MM.1S (cell line): ENCODE measurements around the gene SELENOV.

Experiments used
- DNase-seq: peaks from one replicate; pipeline ENCODE4 v3.0.0-alpha.2; 2015
- H2AFZ ChIP-seq: fragments of 300-600 bp; sonication (generic); 2 replicates; pipeline ENCODE4 v1.6.0; 2016; ENCODE audit warnings: antibody characterized with exemption, low read length
- H3F3A ChIP-seq: fragments of 300-600 bp; sonication (generic); 2 replicates; pipeline ENCODE4 v1.6.1; 2016; ENCODE audit warnings: mild to moderate bottlenecking, antibody characterized with exemption, low read length, moderate library complexity, mixed read lengths; ENCODE audit not compliant: insufficient read depth
- H3K27ac ChIP-seq: fragments of 300-600 bp; sonication (generic); 2 replicates; pipeline ENCODE4 v1.5.1; 2016; ENCODE audit warnings: mild to moderate bottlenecking, low read length
- H3K27me3 ChIP-seq: fragments of 300-600 bp; sonication (generic); replicated peaks from 2 replicates; pipeline ENCODE4 v1.6.0; 2016; ENCODE audit warnings: low read length; ENCODE audit not compliant: insufficient read depth
- H3K36me3 ChIP-seq: fragments of 300-600 bp; sonication (generic); replicated peaks from 2 replicates; pipeline ENCODE4 v1.6.1; 2016; ENCODE audit warnings: mild to moderate bottlenecking, low read length, mixed read lengths; ENCODE audit not compliant: insufficient read depth
- H3K4me1 ChIP-seq: fragments of 300-600 bp; sonication (generic); 2 replicates; pipeline ENCODE4 v1.6.1; 2016; ENCODE audit warnings: low read length, mixed read lengths
- H3K4me2 ChIP-seq: fragments of 300-600 bp; sonication (generic); 2 replicates; pipeline ENCODE4 v1.6.0; 2016; ENCODE audit warnings: low read depth, low read length
- H3K4me3 ChIP-seq: fragments of 300-600 bp; sonication (generic); 2 replicates; pipeline ENCODE4 v1.5.1; 2016; ENCODE audit warnings: low read length, mixed read lengths
- H3K79me2 ChIP-seq: fragments of 300-600 bp; sonication (generic); 2 replicates; pipeline ENCODE4 v1.6.1; 2016; ENCODE audit warnings: mixed run types, low read length, mixed read lengths
- H3K9ac ChIP-seq: fragments of 300-600 bp; sonication (generic); 2 replicates; pipeline ENCODE4 v1.6.1; 2016; ENCODE audit warnings: low read length, mixed read lengths
- H3K9me2 ChIP-seq: fragments of 300-600 bp; sonication (generic); replicated peaks from 2 replicates; pipeline ENCODE4 v1.6.1; 2016; ENCODE audit warnings: mild to moderate bottlenecking, low read length, mixed read lengths; ENCODE audit not compliant: insufficient read depth
- H3K9me3 ChIP-seq: fragments of 300-600 bp; sonication (generic); replicated peaks from 2 replicates; pipeline ENCODE4 v1.6.1; 2016; ENCODE audit warnings: mild to moderate bottlenecking, low read length, mixed read lengths; ENCODE audit not compliant: insufficient read depth
- H4K20me1 ChIP-seq: fragments of 300-600 bp; sonication (generic); 2 replicates; pipeline ENCODE4 v1.6.1; 2016; ENCODE audit warnings: mild to moderate bottlenecking, low read length, moderate library complexity, mixed read lengths; ENCODE audit not compliant: insufficient read depth
- EZH2 ChIP-seq: fragments of 300-600 bp; sonication (generic); optimal IDR thresholded peaks from 2 replicates; pipeline ENCODE3; 2017; ENCODE audit warnings: low read depth, mild to moderate bottlenecking, antibody characterized with exemption, low read length, mixed read lengths
- EZH2phosphoT487 ChIP-seq: fragments of 300-600 bp; sonication (generic); IDR thresholded peaks from 2 replicates; pipeline ENCODE4 v1.6.1; 2018; ENCODE audit warnings: antibody characterized with exemption, low read length
- TF ChIP-seq, protein P1 (sequence below): fragments of 300-600 bp; sonication (generic); IDR thresholded peaks from 2 replicates; pipeline ENCODE4 v1.5.1; 2016; ENCODE audit warnings: antibody characterized with exemption, low read length, mixed read lengths

Gene SELENOV

GRCh38 chr19:39533791-39534190 lies 18.9 kb downstream of the SELENOV start:
- DNase-seq: no peak
- no peak overlapping the region for H3K27ac ChIP-seq
- H3K4me1 ChIP-seq: peaks cover 7% of the 10 kb centered on the region; the same call in 1 of the 2 replicates
- H3K9ac ChIP-seq: no peak overlapping the region
- H3K9me2 ChIP-seq: no peaks in the 10 kb centered on the region
- 0 out of 2 replicates have a peak, but pooled peaks cover 3% of the 10 kb centered on the region for H3F3A ChIP-seq
- H3K9me3 ChIP-seq: no peaks in the 10 kb centered on the region
- H2AFZ ChIP-seq: no peak overlapping the region
- H3K4me2 ChIP-seq: no peak overlapping the region
- no peaks in the 10 kb centered on the region for H3K36me3 ChIP-seq
- H3K27me3 ChIP-seq: no peaks in the 10 kb centered on the region
- no peak overlapping the region for H3K4me3 ChIP-seq
- H4K20me1 ChIP-seq: no peaks in the 10 kb centered on the region
- H3K79me2 ChIP-seq: peaks cover 21% of the 10 kb centered on the region
- TF ChIP-seq EZH2: no peak

DNA sequence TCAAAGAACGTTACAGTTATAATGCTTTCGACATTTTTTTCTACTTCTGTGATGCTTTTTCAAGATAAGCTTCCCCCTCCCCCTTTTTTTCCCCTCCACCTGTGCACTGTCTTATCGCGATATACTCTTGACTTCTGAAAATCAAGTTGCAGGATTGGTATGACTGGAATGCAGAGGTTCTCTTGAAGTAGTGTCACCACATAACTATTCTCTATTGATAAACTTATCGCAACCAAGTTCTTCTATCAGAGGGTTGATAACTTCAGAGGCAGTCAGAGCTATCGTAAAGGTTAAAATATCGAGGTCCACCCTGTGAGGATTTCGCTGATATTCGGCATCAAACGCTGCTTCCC lies 24.2 kb downstream of the SELENOV start:
- Histone ChIP-seq H3K4me3 (peak overlapping the region; percentile 66), H3K36me3 (no peaks in the 10 kb centered on the region), H4K20me1 (no peaks in the 10 kb centered on the region), H3K27ac (no peak overlapping the region), H3K9me3 (no peaks in the 10 kb centered on the region), H3K4me2 (peak overlapping the region; percentile 87), H3K79me2 (peaks cover 15% of the 10 kb centered on the region), H3K9me2 (no peaks in the 10 kb centered on the region), H3F3A (0 out of 2 replicates have a peak, but pooled peaks cover 1% of the 10 kb centered on the region), H3K27me3 (no peaks in the 10 kb centered on the region), H2AFZ (peak overlapping the region; percentile 24; the same call in 1 of the 2 replicates), H3K9ac (peak overlapping the region; percentile 58), H3K4me1 (peaks cover 8% of the 10 kb centered on the region)
- TF ChIP-seq EZH2: no peak
- TF ChIP-seq, protein P1, sequence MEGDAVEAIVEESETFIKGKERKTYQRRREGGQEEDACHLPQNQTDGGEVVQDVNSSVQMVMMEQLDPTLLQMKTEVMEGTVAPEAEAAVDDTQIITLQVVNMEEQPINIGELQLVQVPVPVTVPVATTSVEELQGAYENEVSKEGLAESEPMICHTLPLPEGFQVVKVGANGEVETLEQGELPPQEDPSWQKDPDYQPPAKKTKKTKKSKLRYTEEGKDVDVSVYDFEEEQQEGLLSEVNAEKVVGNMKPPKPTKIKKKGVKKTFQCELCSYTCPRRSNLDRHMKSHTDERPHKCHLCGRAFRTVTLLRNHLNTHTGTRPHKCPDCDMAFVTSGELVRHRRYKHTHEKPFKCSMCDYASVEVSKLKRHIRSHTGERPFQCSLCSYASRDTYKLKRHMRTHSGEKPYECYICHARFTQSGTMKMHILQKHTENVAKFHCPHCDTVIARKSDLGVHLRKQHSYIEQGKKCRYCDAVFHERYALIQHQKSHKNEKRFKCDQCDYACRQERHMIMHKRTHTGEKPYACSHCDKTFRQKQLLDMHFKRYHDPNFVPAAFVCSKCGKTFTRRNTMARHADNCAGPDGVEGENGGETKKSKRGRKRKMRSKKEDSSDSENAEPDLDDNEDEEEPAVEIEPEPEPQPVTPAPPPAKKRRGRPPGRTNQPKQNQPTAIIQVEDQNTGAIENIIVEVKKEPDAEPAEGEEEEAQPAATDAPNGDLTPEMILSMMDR: no peak
- no peak for DNase-seq

GRCh38 chr19:39539518-39540332 lies 24.8 kb downstream of the SELENOV start, which contains the start of gene EID2:
Gene EID2 (minus strand): TSS chr19:39540161. CDS start chr19:39540079, 82 bp downstream.
- H3K9me3 ChIP-seq: no peaks in the 10 kb centered on the region
- peaks cover 15% of the 10 kb centered on the region for H3K79me2 ChIP-seq
- H3K27me3 ChIP-seq: no peaks in the 10 kb centered on the region
- no peaks in the 10 kb centered on the region for H3F3A ChIP-seq
- no peaks in the 10 kb centered on the region for H4K20me1 ChIP-seq
- TF ChIP-seq, protein P1: peak; percentile 78
- TF ChIP-seq EZH2 (no peak), EZH2phosphoT487 (no peak)
- peak within 1 kb of the TSS; percentile 92 for H2AFZ ChIP-seq
- peaks cover 8% of the 10 kb centered on the region for H3K4me1 ChIP-seq
- H3K9ac ChIP-seq: peak within 1 kb of the TSS; percentile 89
- peak within 1 kb of the TSS; percentile 46; the same call in 1 of the 2 replicates for H3K27ac ChIP-seq
- H3K9me2 ChIP-seq: no peaks in the 10 kb centered on the region
- peak within 1 kb of the TSS; percentile 95 for H3K4me3 ChIP-seq
- H3K36me3 ChIP-seq: no peaks in the 10 kb centered on the region
- DNase-seq: peak; percentile 94
- H3K4me2 ChIP-seq: peak within 1 kb of the TSS; percentile 87

- Histone ChIP-seq H3K4me3 (peak overlapping the region; percentile 95), H3K27ac (no peak overlapping the region), H3K36me3 (no peaks in the 10 kb centered on the region), H3K9me2 (no peaks in the 10 kb centered on the region), H3K4me1 (peaks cover 8% of the 10 kb centered on the region), H3K27me3 (no peaks in the 10 kb centered on the region), H2AFZ (peak overlapping the region; percentile 49), H3K79me2 (peaks cover 15% of the 10 kb centered on the region), H3K9ac (0 out of 2 replicates have a peak overlapping the region, but pooled peaks have one; percentile 89), H4K20me1 (no peaks in the 10 kb centered on the region), H3K9me3 (no peaks in the 10 kb centered on the region), H3F3A (no peaks in the 10 kb centered on the region), H3K4me2 (peak overlapping the region; percentile 56; the same call in 1 of the 2 replicates)
- no peak for DNase-seq
- TF ChIP-seq EZH2phosphoT487 (no peak), EZH2 (no peak)
- TF ChIP-seq, protein P1: no peak
These were observed 25.4 kb downstream of the SELENOV start for GRCh38 chr19:39540333-39540673.
